ENCODE measurements around the gene DHX36.

The DHX36 gene

GRCh38 chr3:154323891-154324738, at the start of gene DHX36:
Gene DHX36 (minus strand): TSS chr3:154324487. CDS start chr3:154324416, 71 bp downstream.
- DNase-seq (ENCODE audit: low read depth), result peak; percentile 89

- DNase-seq (ENCODE audit: low read depth), result no peak
These were observed 42.9 kb upstream of the DHX36 start for GRCh38 chr3:154367221-154367620.

GRCh38 chr3:154364849-154365248, 40.6 kb upstream of the DHX36 start:
- no peak for DNase-seq (ENCODE audit: low read depth)

- DNase-seq (ENCODE audit: low read depth), result no peak
These were observed 36.8 kb upstream of the DHX36 start for GRCh38 chr3:154361099-154361498.

- no peak for DNase-seq (ENCODE audit: low read depth)
These were observed 31.7 kb upstream of the DHX36 start for GRCh38 chr3:154356009-154356408.

GRCh38 chr3:154349223-154349622, 24.9 kb upstream of the DHX36 start:
- DNase-seq (ENCODE audit: low read depth), result no peak

- DNase-seq (ENCODE audit: low read depth), result no peak
These were observed 21.3 kb upstream of the DHX36 start for GRCh38 chr3:154345422-154346122.

- no peak for DNase-seq (ENCODE audit: low read depth)
These were observed 14.3 kb upstream of the DHX36 start for GRCh38 chr3:154338570-154338969.

GRCh38 chr3:154338008-154338407, 13.7 kb upstream of the DHX36 start:
- no peak for DNase-seq (ENCODE audit: low read depth)

- DNase-seq (ENCODE audit: low read depth), result peak; percentile 46
These were observed 10.7 kb upstream of the DHX36 start for GRCh38 chr3:154334973-154335420.

- DNase-seq (ENCODE audit: low read depth), result no peak
These were observed 3.6 kb upstream of the DHX36 start for GRCh38 chr3:154327871-154328270.

- no peak for DNase-seq (ENCODE audit: low read depth)
These were observed 632 bp upstream of the DHX36 start for GRCh38 chr3:154324919-154325318.

GRCh38 chr3:154316974-154317767, 7.1 kb downstream of the DHX36 start:
- DNase-seq (ENCODE audit: low read depth), result peak; percentile 22

- DNase-seq (ENCODE audit: low read depth), result no peak
These were observed 10.1 kb downstream of the DHX36 start for GRCh38 chr3:154314152-154314551.

GRCh38 chr3:154310840-154311239, 13.4 kb downstream of the DHX36 start:
- peak; percentile 16 for DNase-seq (ENCODE audit: low read depth)

GRCh38 chr3:154307363-154307762, 16.9 kb downstream of the DHX36 start:
- peak; percentile 1 for DNase-seq (ENCODE audit: low read depth)

- no peak for DNase-seq (ENCODE audit: low read depth)
These were observed 19.4 kb downstream of the DHX36 start for GRCh38 chr3:154304936-154305335.

GRCh38 chr3:154304116-154304786, 20.0 kb downstream of the DHX36 start:
- DNase-seq (ENCODE audit: low read depth), result peak; percentile 50

GRCh38 chr3:154301561-154301960, 22.7 kb downstream of the DHX36 start:
- DNase-seq (ENCODE audit: low read depth), result no peak

GRCh38 chr3:154294016-154294415, 30.3 kb downstream of the DHX36 start:
- DNase-seq (ENCODE audit: low read depth), result no peak

GRCh38 chr3:154290187-154290586, 34.1 kb downstream of the DHX36 start:
- DNase-seq (ENCODE audit: low read depth), result no peak

- DNase-seq (ENCODE audit: low read depth), result no peak
These were observed 39.1 kb downstream of the DHX36 start for GRCh38 chr3:154285221-154285620.
